Glomerular visceral epithelial cell (primary cell): ENCODE data around the gene PRDM10.
"Not testable (repeated sequence)": the region's sequence is repeated elsewhere in the genome, so short reads cannot be mapped to it uniquely, and the experiment has no call there.

Experiments used
- DNase-seq: peaks from one replicate; pipeline ENCODE4 v3.0.0-alpha.2; 2016; ENCODE audit errors: extremely low spot score

The PRDM10 gene, protein sequence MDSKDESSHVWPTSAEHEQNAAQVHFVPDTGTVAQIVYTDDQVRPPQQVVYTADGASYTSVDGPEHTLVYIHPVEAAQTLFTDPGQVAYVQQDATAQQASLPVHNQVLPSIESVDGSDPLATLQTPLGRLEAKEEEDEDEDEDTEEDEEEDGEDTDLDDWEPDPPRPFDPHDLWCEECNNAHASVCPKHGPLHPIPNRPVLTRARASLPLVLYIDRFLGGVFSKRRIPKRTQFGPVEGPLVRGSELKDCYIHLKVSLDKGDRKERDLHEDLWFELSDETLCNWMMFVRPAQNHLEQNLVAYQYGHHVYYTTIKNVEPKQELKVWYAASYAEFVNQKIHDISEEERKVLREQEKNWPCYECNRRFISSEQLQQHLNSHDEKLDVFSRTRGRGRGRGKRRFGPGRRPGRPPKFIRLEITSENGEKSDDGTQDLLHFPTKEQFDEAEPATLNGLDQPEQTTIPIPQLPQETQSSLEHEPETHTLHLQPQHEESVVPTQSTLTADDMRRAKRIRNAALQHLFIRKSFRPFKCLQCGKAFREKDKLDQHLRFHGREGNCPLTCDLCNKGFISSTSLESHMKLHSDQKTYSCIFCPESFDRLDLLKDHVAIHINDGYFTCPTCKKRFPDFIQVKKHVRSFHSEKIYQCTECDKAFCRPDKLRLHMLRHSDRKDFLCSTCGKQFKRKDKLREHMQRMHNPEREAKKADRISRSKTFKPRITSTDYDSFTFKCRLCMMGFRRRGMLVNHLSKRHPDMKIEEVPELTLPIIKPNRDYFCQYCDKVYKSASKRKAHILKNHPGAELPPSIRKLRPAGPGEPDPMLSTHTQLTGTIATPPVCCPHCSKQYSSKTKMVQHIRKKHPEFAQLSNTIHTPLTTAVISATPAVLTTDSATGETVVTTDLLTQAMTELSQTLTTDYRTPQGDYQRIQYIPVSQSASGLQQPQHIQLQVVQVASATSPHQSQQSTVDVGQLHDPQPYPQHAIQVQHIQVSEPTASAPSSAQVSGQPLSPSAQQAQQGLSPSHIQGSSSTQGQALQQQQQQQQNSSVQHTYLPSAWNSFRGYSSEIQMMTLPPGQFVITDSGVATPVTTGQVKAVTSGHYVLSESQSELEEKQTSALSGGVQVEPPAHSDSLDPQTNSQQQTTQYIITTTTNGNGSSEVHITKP

GRCh38 chr11:130002352-130002845 lies at the start of gene PRDM10:
TSS of gene PRDM10 (minus strand) at chr11:130002835. CDS start at chr11:129960964, 41,871 bp downstream.
- peak; percentile 91 for DNase-seq

- DNase-seq, result no peak
Measured at GRCh38 chr11:130051082-130051481, 48.4 kb upstream of the PRDM10 start.

GRCh38 chr11:130050257-130050656 lies 47.6 kb upstream of the PRDM10 start:
- no peak for DNase-seq

DNA sequence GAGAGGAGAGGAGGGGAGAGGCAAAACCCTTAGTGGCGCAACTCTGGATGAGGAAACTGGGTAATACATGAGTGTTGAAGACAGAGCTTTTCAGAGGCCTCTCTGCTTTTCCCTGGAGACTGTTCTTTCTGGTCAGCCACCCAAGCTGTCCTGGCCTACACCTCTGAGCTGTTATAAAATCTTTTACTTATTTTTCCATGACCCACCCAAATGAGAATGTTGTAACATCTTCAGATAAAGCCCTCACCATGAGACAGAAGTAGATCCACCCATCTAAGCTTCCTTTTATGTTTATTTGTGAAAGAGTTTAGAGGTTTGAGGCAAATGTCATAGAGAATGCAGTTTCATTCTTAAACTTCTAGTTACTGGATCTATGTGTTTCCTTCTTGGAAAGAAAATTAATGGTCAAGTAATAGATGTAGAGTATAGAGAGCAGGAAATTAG lies 46.7 kb upstream of the PRDM10 start:
- DNase-seq, result no peak

- DNase-seq, result no peak
Measured at GRCh38 chr11:130047141-130047540, 44.5 kb upstream of the PRDM10 start.

GRCh38 chr11:130043575-130043974 lies 40.9 kb upstream of the PRDM10 start:
- no peak for DNase-seq

- DNase-seq, result peak; percentile 76
Measured at GRCh38 chr11:130042093-130042591, 39.5 kb upstream of the PRDM10 start.

GRCh38 chr11:130040281-130040940 lies 37.8 kb upstream of the PRDM10 start:
- no peak for DNase-seq

- peak; percentile 64 for DNase-seq
Measured at GRCh38 chr11:130037881-130038585, 35.4 kb upstream of the PRDM10 start.

DNA sequence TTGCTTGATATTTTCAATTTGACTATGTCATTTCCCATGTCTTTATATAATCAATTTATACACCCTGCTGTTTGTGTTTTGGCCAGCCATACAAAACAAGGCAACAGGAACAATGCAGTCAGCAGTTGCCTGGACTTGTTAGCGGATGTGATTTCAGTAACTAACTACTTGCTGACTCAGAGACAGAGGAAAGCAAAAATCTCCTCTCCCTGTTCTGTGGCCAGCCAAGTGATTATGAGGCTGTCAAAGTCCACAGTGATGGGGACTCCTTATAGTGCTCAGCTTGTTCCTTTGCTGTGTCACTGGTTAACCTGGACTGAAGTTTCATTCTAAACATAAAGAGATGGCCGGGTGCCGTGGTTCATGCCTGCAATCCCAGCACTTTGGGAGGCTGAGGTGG lies 34.4 kb upstream of the PRDM10 start:
- DNase-seq, result peak; percentile 64

- no peak for DNase-seq
Measured at GRCh38 chr11:130034236-130034635, 31.6 kb upstream of the PRDM10 start.

DNA sequence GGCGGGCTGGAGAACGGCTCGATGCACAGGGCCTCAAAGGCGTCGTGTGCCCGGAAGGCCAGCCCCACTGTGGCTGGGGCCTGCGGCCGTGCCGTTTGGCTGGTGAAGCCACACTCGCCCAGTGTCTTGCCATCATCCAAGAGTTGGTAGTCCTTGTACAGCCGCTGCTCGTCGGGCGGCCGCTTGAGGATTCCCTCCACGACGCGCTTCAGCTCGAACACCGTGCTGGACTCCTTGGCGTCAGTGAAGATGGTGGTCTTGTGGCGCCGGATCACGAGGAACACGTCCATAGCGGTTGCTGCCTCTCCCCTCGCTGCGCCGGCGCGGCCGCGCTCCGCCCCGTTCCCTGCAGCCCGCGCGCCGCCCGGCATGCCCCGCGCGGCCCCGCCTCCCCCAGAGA lies 30.3 kb upstream of the PRDM10 start:
- DNase-seq, result no peak

DNA sequence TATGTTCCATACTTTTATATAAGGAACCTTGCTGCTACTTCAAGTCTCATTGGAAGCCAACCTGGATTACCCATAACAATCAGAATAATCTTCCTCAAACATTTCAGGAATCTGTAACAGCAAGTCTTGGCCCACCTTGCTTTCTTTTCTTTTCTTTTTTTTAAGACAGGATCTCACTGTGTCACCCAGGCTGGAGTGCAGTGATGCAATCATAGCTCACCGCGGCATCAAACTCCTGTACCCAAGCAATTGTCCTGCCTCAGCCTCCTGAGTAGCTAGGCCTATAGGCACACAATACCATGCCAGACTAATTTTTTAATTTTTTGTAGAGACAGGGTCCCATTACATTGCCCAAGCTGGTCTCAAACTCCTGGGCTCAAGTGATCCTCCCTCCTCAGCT lies 29.3 kb upstream of the PRDM10 start:
- DNase-seq, result no peak

GRCh38 chr11:130031056-130031455 lies 28.4 kb upstream of the PRDM10 start:
- DNase-seq, result no peak

DNA sequence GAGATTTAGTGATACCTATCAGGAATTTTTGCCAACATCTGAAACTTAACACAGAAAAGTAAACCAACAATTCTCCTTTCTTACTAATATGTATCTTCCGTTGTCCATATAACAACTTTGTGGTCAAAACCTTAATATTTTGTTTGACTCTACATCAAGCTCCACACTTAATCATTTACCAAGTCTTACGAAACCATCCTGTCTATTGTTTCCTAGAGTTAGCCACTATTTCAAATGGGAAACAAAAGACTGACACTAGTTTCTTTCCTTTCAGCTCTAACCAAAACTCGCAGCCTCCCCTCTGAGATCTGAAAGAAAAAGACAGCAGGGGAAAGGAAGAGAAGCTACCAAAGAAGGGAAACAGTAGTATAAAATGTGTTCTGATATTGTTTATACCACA lies 26.5 kb upstream of the PRDM10 start:
- peak; percentile 53 for DNase-seq

GRCh38 chr11:130025371-130025770 lies 22.7 kb upstream of the PRDM10 start:
- DNase-seq, result no peak

DNA sequence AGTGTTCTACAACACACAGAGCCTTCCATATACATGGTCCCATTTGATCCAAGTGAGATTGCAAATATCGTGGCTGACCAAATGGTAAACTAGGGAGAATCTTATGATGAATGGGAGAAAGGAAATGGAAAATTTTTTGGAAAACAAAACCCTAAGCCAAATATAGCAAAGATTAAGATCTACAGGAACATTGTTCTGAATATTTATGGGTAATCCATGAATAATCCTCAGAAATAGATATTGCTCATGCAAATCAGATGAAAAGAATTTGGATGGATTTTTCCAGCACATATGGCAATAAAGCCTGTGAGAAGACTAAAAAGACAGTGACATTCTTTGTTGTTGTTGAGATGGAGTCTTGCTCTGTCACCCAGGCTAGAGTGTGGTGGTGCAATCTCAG lies 21.7 kb upstream of the PRDM10 start:
- no peak for DNase-seq

DNA sequence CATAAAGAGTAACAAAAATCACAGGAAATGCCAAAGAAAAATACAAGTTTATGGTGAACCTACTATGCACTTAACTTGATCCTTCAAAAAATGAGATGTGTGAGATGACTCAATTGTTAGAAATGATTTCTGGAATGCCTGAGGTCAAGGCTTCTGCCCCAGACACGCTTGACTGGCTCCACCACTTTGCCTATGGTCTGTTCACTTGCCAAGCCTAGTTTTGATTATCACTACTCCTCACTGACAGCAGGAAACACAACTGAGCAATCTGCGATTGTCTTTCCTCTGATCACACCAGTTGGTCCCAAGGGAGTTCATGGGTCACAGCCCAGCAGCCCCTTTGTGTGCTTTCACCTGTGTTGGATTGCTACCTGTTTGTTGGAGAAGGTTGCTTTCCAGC lies 20.6 kb upstream of the PRDM10 start:
- DNase-seq, result peak; percentile 89

- peak; percentile 74 for DNase-seq
Measured at GRCh38 chr11:130022799-130023198, 20.2 kb upstream of the PRDM10 start.

DNA sequence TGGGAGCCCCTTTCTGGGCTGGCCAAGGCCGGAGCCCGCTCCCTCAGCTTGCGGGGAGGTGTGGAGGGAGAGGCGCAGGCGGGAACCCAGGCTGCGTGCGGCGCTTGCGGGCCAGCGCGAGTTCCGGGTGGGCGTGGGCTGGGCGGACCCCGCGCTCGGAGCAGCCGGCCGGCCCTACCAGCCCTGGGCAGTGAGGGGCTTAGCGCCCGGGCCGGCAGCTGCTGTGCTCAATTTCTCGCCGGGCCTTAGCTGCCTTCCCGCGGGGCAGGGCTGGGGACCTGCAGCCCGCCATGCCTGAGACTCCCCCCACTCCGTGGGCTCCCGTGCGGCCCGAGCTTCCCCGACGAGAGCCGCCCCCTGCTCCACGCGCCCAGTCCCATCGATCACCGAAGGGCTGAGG lies 19.0 kb upstream of the PRDM10 start:
- DNase-seq, result not testable (repeated sequence)

GRCh38 chr11:130020323-130020722 lies 17.7 kb upstream of the PRDM10 start:
- DNase-seq, result no peak
